Thyroid gland (tissue), 4 donors: Measurements from ENCODE around the gene NOTCH4.

Experiments used
- CTCF ChIP-seq, 6 experiments: fragments of 200-600 bp in 3 of 6; fragments of 450-650 bp in 3 of 6; sonication (generic) in 3 of 6; IDR thresholded peaks; one replicate each; pipeline ENCODE4 v1.5.1; 2016 to 2019; ENCODE audit warnings: antibody characterized with exemption in 6 of 6, mild to moderate bottlenecking in 2 of 6, inconsistent platforms in 1 of 6, moderate library complexity in 1 of 6
- POLR2A ChIP-seq, 2 donors: fragments of 450-650 bp; IDR thresholded peaks; one replicate each; pipeline ENCODE4 v1.6.1; 2017; ENCODE audit warnings: antibody characterized with exemption in 2 of 2, mild to moderate bottlenecking in 2 of 2, moderate library complexity in 1 of 2

GRCh38 chr6:32146687-32147086 lies 77.2 kb downstream of the NOTCH4 start:
- TF ChIP-seq CTCF (IDR thresholded peaks at IDR 0.05) (no peak), POLR2A (IDR thresholded peaks at IDR 0.05) (no peak)
